Hippocampal formation (tissue), 2 donors: ENCODE data around the gene GIT1.
A peak's percentile ranks its signal among the peaks of the same experiment; 100 is the strongest.

Experiments
- DNase-seq, 2 donors: peaks; one replicate each; lab custom pipeline; 2025; lab: John Stamatoyannopoulos, UW

GIT1 gene

DNA sequence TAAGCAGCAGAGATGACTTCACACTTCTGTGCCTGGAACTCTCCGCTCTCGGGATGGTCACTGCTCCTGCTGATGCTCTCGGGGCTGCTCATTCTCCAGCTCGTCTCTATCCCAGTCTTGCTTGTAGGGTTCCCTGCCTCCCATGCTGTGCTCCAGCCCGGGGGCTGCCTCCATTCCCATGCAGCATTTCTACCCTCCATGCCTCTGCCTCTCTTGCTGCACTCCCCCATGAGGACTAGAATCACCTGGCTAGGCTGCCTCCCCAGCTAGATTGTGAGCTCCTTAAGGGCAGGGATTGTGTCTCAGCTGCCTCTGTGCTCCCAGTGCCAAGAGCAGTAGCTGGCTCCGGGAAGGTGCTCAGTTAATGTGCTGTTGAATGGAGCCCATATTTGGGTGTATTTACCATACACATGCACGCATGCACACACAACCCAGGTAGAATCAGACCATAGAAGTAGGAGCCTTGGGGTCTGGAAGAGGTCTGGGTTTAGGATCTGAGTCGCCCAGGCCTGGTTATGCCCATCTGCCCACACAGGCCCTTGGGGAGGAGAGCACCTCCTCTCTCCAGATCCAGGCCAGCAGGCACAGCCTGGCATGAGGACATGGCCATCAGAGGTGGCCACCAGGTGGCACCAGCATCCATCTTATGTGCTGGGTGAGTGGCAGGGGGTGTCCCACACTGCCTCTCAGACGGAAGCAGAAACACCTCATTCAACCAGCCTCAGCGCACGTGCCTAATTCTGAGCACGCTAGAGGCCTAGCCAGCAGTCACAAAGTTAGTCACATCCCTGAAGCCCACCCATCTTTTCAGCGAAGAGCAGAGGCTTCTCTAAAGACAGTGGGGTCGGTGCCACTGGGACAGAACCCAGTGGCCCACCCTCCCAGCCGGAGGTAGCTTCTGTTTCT lies 9.3 kb downstream of the GIT1 start:
- DNase-seq: peak; percentile 76 to 84

GRCh38 chr17:29578626-29579485 lies 10.6 kb downstream of the GIT1 start:
- no peak for DNase-seq

DNA sequence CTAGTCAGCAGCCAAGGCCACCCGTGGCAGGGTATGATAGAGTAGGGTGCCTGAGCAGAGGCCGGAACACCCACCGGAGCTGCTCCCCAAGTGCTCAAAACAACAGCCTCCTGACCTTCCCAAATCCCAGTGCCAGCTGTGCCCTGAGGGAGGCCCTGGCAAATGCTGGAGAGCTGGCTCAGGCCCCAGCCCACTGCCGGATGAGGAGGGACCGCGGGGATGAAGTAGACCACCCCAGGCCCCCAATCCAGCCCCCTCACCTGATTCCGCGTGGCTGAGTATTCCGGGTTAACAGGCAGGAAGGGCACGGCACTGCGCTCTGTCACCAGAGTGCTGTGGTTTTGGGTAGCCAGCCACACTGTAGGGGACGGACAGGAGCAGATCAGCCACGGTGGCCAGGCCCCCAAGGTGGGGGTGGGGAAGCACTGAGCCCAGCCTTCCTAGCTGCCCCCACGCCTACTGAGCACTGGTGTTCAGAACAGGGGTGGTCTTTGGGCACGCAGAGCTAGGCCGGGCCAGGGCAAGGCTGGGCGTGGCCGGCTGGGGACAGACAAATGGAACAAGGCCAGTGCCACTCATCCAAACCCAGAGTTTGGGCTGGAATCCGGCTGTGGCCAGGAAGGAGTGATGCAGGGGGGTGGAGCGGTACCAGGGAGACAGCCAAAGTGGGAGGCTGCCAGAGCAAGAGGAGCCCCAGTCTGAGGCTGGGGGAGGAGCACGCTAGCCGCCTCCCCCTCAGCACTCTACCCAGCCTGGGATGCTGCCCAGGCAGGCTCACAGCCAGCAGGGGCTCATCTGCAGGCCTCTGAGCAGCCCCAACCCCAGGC lies 11.8 kb downstream of the GIT1 start:
- DNase-seq: peak; percentile 50 to 71

DNA sequence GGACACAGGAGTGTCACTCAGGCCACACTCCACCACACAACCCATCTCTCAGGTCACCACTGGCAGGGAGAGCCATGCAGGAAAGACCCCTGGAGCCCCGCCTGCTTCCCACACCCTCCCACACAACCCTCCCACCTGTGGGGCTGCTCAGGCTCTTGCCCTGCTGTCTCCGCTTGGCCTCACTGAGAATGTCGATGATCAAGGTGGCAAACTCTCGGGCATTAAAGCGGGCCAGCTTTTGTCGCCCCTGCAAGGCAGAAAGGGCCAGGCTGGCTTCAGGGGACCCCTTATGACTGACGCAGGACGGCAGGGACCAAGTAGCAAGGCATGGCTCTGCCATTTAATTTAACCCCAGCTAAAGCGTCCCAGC lies 12.5 kb downstream of the GIT1 start:
- no peak for DNase-seq

DNA sequence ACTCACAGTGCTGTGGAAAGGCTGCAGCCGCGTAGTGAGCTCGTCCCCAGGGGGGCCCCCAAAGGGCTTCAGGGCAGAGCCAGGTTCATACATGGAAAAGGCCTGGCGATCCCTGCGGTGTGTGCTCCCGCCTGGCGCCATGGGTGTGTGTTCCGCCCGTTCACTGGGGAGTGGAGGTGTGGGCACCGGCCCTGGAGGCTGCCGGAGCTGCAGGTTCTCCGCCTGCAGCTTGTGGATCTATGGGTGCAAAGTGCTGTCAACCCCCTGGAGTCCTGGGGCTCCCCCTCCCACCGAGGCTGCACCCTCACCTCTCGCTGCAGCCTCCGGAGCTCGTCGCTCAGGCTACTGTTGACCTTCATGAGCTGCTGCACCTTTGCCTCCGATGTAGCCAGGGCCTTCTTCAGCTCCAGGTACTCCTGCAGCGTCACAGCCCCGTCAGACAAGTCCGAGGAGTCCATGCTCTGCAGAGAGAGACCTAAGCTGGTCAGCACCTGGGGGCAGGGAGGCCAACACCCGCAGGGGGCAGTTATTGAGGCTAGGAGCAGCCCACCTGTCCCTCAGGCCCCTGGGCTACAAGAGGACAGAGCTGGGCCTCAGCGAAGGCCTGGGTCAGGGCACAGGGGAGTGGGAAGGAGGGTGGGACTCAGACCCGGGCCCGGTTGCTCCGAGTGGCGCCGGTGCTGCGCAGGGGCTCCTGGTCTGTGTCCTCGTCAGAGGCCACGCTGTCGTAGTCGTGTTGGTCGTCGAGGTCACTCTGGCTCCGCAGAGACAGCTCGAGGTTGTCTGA lies 13.0 kb downstream of the GIT1 start:
- DNase-seq: no peak

DNA sequence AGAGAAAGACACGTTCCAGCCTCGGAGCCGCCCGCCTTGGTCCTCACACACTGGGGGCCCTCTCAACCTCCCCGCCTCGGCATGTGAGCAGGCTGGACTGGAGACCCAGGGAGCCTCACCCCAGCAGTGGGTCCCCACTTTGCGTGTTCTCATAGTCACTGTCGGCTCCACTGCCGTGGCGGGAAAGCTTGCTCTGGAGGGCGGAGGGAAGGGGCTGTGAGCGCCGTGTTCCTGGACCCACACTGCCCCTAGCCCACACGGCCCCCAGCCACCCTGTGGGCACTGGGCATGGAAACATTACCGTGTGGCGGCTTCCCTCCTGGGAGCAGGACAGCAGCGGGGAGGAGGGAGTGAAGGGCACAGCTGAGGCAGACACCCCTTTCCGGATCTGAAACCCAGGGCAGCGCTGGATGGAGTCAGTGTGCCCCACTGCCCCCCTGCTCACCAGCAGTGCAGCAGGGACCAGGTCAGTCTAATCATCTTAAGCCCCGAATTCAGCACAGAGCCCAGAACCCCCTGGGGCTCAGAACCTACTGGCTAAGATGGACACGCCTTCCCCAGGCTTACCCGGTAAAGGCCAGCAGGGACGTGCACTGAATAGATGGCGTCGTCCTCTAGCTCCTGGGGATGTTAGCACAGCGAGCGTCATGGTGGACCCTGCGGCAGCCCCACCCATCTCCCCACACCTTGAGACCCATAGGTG lies 13.8 kb downstream of the GIT1 start:
- DNase-seq: no peak

DNA sequence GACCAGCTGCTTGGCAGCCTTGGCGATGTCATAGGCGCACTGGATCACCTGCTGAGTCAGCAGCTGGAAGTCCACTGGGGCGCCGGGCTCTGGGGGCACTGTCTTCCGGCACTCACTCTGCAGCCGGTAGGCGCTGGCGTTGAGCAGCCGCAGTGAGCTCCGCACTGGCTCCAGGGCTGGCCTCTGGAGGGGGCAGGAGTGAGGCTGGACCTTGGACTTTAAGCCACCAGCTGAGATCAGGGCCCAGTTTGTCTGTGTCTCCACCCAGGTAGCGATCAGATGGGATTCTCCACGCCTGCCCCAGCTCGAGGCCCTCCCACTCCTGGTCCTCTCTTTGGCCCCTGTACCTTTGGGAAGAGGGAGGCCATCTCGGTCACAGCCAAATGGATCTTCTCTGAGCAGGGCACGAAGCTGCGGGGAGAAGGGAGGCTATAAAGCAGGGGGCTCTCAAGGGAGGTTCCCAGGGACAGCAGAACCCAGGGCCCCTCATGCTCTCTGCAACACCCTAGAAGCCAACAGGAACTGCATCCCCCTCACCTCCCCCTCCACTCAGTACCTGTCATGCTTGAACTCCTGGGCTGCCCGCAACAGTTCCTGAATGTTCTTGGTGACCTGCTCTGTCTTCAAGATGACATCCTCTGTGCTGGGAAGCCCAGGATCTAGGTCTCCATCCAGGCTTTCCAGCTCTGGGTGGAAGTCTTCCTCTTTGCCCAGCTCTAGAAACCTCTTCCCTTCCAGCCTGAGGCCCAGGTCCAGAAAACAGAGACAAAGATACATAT lies 14.5 kb downstream of the GIT1 start:
- no peak for DNase-seq

GRCh38 chr17:29573871-29574731 lies 15.3 kb downstream of the GIT1 start:
- DNase-seq: no peak

DNA sequence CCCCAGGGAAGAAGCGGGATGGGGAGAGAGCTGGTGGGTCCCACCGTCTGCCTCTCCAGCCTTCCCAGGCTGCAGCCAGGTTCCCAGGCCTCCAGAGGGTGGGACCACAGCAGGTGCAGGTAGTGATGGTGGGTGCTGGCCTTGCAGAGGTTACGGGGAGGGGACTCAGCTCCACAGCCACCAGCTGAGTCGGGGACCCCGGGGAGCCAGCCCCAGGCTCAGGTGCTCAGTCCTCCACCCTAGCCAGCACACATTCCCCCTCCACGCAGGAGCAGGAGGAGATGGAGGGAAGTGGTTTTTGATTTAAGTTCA lies 15.9 kb downstream of the GIT1 start:
- DNase-seq: no peak

GRCh38 chr17:29572691-29573557 lies 16.5 kb downstream of the GIT1 start:
- DNase-seq: peak in 1 of 2 donors; percentile 52

DNA sequence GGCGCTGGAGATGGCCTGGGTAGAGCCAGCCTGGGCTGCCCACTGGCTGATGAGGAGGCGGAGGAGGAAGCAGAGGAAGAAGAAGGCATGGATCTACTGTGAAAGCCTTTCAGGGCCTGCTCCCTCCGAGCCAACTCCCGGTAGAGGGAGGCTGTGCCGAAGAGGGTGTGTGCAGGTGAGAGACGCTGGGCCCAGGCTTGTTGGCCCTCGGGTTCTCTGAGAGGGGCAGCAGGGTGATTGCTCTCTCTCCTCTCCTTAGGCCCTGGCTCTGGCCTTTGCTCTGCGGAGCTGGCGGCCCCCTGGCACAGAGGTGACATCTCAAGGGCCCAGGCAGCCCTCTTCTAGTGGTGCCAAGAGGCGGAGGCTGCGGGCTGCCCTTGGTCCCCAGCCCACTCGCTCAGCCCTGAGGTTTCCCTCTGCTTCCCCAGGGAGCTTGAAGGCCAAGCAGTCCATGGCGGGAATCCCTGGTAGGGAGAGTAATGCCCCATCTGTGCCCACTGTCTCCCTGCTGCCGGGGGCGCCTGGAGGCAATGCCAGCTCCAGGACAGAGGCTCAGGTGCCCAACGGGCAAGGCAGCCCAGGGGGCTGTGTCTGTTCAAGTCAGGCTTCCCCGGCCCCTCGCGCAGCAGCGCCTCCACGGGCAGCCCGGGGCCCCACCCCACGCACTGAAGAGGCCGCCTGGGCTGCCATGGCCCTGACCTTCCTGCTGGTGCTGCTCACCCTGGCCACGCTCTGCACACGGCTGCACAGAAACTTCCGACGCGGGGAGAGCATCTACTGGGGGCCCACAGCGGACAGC lies 17.4 kb downstream of the GIT1 start:
- no peak for DNase-seq

- no peak for DNase-seq
Observed at GRCh38 chr17:29571486-29571882, 18.0 kb downstream of the GIT1 start.

DNA sequence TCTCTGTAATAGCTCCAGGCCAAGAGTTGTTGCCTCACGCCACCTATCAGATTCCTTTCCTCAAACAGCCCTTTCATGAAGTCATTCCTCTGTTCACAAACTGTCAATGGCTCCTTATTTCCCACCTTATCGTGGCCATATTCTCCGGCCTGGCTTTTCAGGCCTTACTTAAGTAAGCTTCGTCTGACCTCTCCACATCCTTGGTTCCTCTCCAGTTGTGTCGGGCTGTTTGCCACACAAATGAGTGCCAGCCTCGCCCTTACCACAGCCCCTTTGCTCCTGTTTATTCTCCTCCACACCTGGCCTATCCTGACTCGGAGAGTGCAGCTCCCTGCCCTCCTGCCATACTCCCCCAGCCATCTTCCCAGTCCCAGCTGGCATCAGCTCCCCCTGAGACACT lies 18.9 kb downstream of the GIT1 start:
- no peak for DNase-seq

DNA sequence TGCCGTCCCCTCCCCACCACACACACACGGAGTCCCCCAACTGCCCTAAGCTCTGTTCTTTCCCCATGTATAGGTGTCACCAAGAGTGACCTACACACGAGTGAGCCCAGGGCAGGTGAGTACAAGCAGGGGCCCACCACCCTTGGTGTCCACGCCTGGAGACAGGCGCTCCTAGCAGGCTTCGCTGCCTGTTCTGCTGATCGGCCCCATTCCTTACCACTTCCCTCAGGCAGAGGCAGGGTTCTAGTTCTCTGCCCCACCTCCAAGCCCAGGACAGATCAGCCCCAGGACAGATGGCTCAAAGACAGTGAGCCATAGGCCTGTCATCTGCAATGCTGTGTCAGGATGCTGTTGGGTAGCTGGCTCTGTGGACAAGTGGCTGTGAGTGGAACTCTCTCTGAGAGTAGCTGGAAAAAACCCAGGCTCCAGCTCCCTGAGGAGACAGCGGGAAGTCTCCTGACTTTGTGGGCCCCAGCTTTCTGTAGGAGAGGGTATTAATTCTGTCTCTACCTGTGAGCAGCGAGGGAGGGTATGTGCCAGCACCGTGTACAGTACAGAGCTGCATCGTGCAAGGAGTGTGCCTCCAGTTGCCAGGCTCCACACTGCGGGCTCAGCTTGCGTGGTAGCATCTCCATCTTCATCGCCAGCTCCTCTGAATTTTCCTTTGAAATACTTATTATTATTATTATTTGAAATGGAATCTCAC lies 20.1 kb downstream of the GIT1 start:
- DNase-seq: no peak

- peak; percentile 64 to 81 for DNase-seq
Observed at GRCh38 chr17:29568331-29569244, 20.9 kb downstream of the GIT1 start, which contains the start of gene TP53I13. Gene TP53I13, plus strand, starts transcription at chr17:29568701. Its CDS starts 58 bp downstream, at chr17:29568759.
